Stimulated activated CD8-positive, alpha-beta memory T cell treated with anti-CD3 and anti-CD28 coated beads, Interleukin-15, amount 100 ng/mL, for 48 hours (primary cell): ENCODE data around the gene ACAP3.

ENCODE experiments used
- DNase-seq, 2 donors: peaks; one replicate each; pipeline ENCODE4 v3.0.0-alpha.2; 2020; ENCODE audit warnings: low read depth in 2 of 2

ACAP3 gene

GRCh38 chr1:1314678-1315335, 7.1 kb upstream of the ACAP3 start:
- no peak for DNase-seq

- no peak for DNase-seq
Measured at GRCh38 chr1:1314237-1314586, 6.5 kb upstream of the ACAP3 start.

GRCh38 chr1:1313500-1314236, 5.9 kb upstream of the ACAP3 start:
- DNase-seq = no peak

- no peak for DNase-seq
Measured at GRCh38 chr1:1312450-1313314, 5.0 kb upstream of the ACAP3 start.

- no peak for DNase-seq
Measured at GRCh38 chr1:1311107-1312104, 3.7 kb upstream of the ACAP3 start.

GRCh38 chr1:1310476-1311053, 2.8 kb upstream of the ACAP3 start:
- no peak for DNase-seq

GRCh38 chr1:1310109-1310385, 2.3 kb upstream of the ACAP3 start:
- no peak for DNase-seq

GRCh38 chr1:1309251-1310108, 1.8 kb upstream of the ACAP3 start:
- DNase-seq = no peak

GRCh38 chr1:1308756-1309250, 1.1 kb upstream of the ACAP3 start:
- no peak for DNase-seq

GRCh38 chr1:1307261-1307922, 338 bp downstream of the ACAP3 start:
- DNase-seq = no peak

GRCh38 chr1:1306661-1307260, 969 bp downstream of the ACAP3 start:
- DNase-seq = no peak

- DNase-seq = no peak
Measured at GRCh38 chr1:1306070-1306660, 1.6 kb downstream of the ACAP3 start.

GRCh38 chr1:1305300-1306069, 2.2 kb downstream of the ACAP3 start:
- peak; percentile 63 to 64 for DNase-seq

- no peak for DNase-seq
Measured at GRCh38 chr1:1304331-1305299, 3.1 kb downstream of the ACAP3 start.

GRCh38 chr1:1303736-1304135, 4.0 kb downstream of the ACAP3 start:
- DNase-seq = no peak

- no peak for DNase-seq
Measured at GRCh38 chr1:1302951-1303509, 4.7 kb downstream of the ACAP3 start.
